Chondrocyte (in vitro differentiated cells): ENCODE results near the gene ADAM19. TPM values are rescaled to one million over a fixed set of nuclear protein-coding genes. Genes with fewer than 3 reads are reported as not detected.

ENCODE experiments used
- DNase-seq: peaks from one replicate; pipeline ENCODE4 v3.0.0; 2021; ENCODE audit warnings: mixed read lengths, low spot score
- H3K27ac Mint-ChIP-seq: one replicate; pipeline ENCODE4 v1.8.0; 2021; ENCODE audit warnings: mild to moderate bottlenecking, moderate library complexity, mixed read lengths; ENCODE audit not compliant: unreplicated experiment
- H3K27me3 Mint-ChIP-seq: 2 replicates; pipeline ENCODE4 v1.8.0; 2021; ENCODE audit warnings: low read depth, mixed read lengths
- H3K36me3 Mint-ChIP-seq: 2 replicates; pipeline ENCODE4 v1.8.0; 2021; ENCODE audit warnings: low read depth, mixed read lengths
- H3K4me1 Mint-ChIP-seq: 2 replicates; pipeline ENCODE4 v1.8.0; 2021; ENCODE audit warnings: low read depth, mild to moderate bottlenecking, mixed read lengths
- H3K4me3 Mint-ChIP-seq: one replicate; pipeline ENCODE4 v1.8.0; 2021; ENCODE audit warnings: mild to moderate bottlenecking, moderate library complexity, mixed read lengths; ENCODE audit not compliant: unreplicated experiment
- H3K9me3 Mint-ChIP-seq: 2 replicates; pipeline ENCODE4 v1.8.0; 2021; ENCODE audit warnings: low read depth, mixed read lengths
- CTCF ChIP-seq: fragments of 200-600 bp; sonication (generic); IDR thresholded peaks from 2 replicates; pipeline ENCODE4 v1.5.0; 2021; ENCODE audit warnings: antibody characterized with exemption, mild to moderate bottlenecking, moderate library complexity
- total RNA-seq: library from RNA; stranded (reverse); gene quantifications from 3 replicates; pipeline ENCODE4 v1.2.1, GENCODE V29; 2021

The ADAM19 gene
- total RNA-seq, 1 donor from 2014 or later: 125 TPM

GRCh38 chr5:157505496-157505895 is 70.1 kb downstream of the ADAM19 start:
- DNase-seq: no peak
- no peak overlapping the region for H3K4me3 Mint-ChIP-seq
- H3K27ac Mint-ChIP-seq: no peak overlapping the region
- H3K36me3 Mint-ChIP-seq: peaks cover 40% of the 10 kb centered on the region
- no peak for TF ChIP-seq CTCF
- no peaks in the 10 kb centered on the region for H3K9me3 Mint-ChIP-seq
- H3K4me1 Mint-ChIP-seq: peaks cover 22% of the 10 kb centered on the region
- H3K27me3 Mint-ChIP-seq: no peaks in the 10 kb centered on the region

GRCh38 chr5:157504053-157504452 is 71.5 kb downstream of the ADAM19 start:
- H3K27me3 Mint-ChIP-seq: no peaks in the 10 kb centered on the region
- H3K36me3 Mint-ChIP-seq: peaks cover 38% of the 10 kb centered on the region
- DNase-seq: no peak
- TF ChIP-seq CTCF: no peak
- no peak overlapping the region for H3K4me3 Mint-ChIP-seq
- no peaks in the 10 kb centered on the region for H3K9me3 Mint-ChIP-seq
- H3K4me1 Mint-ChIP-seq: peaks cover 22% of the 10 kb centered on the region
- no peak overlapping the region for H3K27ac Mint-ChIP-seq

- H3K9me3 Mint-ChIP-seq: no peaks in the 10 kb centered on the region
- no peak overlapping the region for H3K4me3 Mint-ChIP-seq
- no peak overlapping the region for H3K27ac Mint-ChIP-seq
- peaks cover 13% of the 10 kb centered on the region for H3K4me1 Mint-ChIP-seq
- no peak for DNase-seq
- peaks cover 32% of the 10 kb centered on the region for H3K36me3 Mint-ChIP-seq
- H3K27me3 Mint-ChIP-seq: no peaks in the 10 kb centered on the region
- TF ChIP-seq CTCF: no peak
These were observed 73.4 kb downstream of the ADAM19 start for GRCh38 chr5:157502143-157502647.

- Mint-ChIP-seq H3K27ac (no peak overlapping the region), H3K4me1 (no peaks in the 10 kb centered on the region), H3K4me3 (no peak overlapping the region), H3K36me3 (peaks cover 37% of the 10 kb centered on the region), H3K9me3 (no peaks in the 10 kb centered on the region), H3K27me3 (no peaks in the 10 kb centered on the region)
- DNase-seq: no peak
- TF ChIP-seq CTCF: no peak
These were observed 77.5 kb downstream of the ADAM19 start for GRCh38 chr5:157497875-157498611.

- Mint-ChIP-seq H3K27ac (no peak overlapping the region), H3K9me3 (no peaks in the 10 kb centered on the region), H3K36me3 (peaks cover 32% of the 10 kb centered on the region), H3K4me1 (no peaks in the 10 kb centered on the region), H3K4me3 (no peak overlapping the region), H3K27me3 (no peaks in the 10 kb centered on the region)
- DNase-seq: no peak
- no peak for TF ChIP-seq CTCF
These were observed 78.7 kb downstream of the ADAM19 start for GRCh38 chr5:157496864-157497263.
